Stimulated activated CD4-positive, alpha-beta T cell treated with anti-CD3 and anti-CD28 coated beads, Interleukin-2, amount 100 ng/mL, for 48 hours (primary cell): ENCODE measurements around the gene ARL10.
"Not testable (repeated sequence)": the region's sequence is repeated elsewhere in the genome, so short reads cannot be mapped to it uniquely, and the experiment has no call there.

ENCODE experiments used
- DNase-seq, 2 donors: peaks; one replicate each; pipeline ENCODE4 v3.0.0-alpha.2; 2020

The ARL10 gene

DNA sequence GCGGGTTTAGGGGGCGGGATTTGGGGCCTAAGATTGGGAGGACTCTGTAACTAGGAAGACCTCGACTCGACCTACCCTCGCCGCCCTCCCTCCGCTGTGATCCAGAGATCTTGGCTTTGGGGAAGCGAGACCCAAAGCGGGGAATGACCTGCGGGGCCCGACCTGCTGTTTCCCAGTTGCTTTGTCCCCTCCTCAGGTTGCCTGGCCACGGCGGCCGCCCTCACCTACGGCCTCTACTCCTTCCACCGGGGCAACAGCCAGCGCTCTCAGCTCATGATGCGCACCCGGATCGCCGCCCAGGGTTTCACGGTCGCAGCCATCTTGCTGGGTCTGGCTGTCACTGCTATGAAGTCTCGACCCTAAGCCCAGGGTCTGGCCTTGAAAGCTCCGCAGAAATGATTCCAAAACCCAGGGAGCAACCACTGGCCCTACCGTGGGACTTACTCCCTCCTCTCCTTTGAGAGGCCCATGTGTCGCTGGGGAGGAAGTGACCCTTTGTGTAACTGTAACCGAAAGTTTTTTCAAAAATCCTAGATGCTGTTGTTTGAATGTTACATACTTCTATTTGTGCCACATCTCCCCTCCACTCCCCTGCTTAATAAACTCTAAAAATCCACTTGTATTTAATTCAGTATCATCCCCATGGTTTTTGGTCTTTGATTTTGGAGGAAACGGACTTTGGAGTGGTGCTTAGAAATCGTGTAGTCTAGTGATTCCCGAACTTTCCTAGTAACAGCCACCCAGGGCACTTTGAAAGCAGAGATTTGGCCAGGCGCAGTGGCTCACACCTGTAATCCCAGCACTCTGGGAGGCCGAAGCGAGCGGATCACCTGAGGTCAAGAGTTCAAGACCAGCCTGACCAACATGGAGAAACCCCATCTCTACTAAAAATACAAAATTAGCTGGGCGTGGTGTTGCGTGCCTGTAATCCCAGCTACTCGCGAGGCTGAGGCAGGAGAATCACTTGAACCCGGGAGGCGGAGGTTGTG is 24.1 kb downstream of the ARL10 start:
- DNase-seq, result no peak

DNA sequence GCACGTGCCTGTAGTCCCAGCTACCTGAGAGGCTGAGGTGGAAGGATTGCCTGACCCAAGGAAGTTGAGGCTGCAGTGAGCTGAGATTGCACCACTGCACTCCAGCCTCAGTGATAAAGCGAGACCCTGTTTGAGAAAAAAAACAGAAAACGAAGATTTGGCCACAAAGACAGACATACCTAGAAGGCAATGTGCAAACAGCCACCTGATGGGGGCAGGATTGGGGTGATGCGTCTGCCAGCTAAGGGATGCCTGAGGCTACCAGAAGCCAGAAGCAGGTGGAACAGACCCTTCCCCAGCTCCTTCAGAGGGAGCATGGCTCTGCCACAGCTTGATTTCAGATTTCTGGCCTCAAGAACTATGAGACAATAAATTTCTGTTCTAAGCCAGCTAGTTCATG is 26.2 kb downstream of the ARL10 start:
- DNase-seq, result no peak

DNA sequence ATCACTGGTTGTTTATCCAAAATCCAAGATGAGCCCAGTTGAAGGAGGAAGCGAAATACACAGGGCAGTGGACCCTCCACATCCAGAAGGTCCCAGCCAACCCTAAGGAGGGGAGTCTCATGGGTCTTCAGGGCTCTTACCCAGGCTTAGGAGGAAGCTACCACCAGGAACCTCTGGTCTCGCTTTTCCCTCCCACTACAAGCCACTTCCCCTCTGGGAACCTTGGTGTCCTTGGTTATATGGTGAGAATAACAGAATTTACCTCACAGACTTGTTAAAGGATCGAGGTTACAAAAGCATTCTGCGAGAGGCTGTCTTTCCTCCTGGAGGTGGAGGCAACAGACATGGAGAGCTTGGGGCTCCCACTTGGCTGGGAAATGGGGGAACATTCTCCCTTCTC is 26.7 kb downstream of the ARL10 start:
- DNase-seq, result no peak

DNA sequence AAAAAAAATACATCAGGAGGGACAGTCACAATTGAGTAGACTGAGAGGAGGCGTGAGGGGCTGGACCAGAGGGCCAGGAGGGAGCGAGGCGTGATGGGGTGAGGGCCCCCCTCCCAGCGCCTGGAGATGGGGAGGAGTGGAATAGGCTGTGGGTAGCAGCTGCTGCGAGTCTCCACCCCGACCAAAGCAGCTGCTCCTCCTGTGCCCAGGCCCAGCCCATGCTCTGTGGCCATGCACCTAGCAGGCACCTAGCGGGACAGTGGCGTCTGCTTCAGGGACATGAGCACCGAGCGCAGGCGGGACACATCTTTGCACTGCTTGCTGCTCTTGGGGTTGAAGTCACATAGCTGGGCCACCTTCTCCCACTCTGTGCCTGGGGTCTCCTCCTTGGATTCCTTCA is 27.2 kb downstream of the ARL10 start:
- DNase-seq, result no peak

DNA sequence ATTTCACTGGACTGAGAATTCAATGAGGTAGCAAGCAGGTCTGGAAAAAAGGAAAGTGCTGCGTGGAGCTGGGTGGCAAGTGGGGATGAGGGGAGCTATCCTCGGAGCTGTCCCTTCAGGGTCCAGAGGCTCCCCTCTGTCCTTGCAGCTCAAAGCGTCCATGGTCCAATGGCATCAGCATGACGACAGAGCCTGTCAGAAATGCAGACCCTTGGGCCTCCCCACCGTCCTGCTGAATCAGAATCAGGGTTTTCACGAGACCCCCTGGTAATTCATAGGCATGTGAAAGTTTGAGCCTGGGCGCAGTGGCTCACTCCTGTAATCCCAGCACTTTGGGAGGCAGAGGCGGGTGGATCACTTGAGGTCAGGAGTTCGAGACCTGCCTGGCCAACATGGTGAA is 28.8 kb downstream of the ARL10 start:
- DNase-seq, result no peak

DNA sequence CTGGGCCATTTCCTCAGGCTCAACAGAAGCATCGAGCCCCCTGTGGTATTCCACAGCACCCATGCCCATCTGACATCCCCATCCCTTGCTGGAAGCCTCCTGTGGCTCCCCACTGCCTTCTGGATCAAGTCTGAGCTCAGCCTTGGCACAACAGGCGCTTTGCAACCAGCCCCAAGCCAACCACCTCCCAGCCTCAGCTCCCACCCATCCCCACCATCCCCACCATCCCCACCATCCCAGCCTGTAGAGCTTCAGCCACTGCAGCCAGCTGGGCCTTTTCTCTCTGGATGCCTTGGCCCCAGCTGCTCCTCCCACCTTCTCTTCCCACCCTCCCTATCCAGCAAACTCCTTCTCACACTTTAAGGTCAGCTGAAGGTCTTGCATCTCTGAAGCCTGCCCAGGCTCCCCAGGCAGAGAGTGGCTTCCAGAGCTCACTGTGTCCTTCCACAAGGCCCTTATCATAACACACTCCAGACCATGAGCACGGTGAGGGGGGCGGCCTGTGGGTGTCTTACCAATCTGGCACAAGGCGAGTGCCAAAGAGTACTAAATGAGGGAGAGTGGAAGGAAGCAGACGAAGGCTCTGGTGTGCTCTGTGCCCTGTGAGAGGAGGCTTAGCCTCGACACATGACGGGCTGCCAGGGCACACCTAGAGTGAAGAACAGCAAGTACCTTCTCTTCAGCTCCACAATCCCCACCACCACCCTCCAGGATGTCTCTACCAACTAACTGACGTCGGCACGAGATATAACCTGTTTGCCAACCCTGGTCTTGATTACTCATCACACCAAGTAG is 29.8 kb downstream of the ARL10 start:
- DNase-seq, result no peak

DNA sequence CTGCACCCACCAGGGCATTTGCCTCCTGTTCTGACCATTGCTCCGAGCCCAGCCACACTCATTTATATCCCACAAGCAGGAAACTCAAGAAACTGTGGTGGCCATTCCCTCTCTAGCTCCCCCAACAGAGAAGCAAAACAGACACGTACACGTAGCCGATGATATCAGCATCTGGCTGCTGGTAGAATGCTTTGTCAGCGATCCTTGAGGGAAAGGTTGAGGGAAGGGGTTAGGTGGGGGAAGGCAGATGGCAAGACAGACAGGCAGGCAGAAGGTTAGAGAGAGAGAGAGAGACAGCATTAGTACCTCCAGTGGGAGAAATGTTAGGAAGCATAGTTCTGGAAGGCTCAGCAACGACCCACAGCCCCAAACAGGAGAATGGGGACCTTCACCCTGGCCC is 31.0 kb downstream of the ARL10 start:
- no peak for DNase-seq

DNA sequence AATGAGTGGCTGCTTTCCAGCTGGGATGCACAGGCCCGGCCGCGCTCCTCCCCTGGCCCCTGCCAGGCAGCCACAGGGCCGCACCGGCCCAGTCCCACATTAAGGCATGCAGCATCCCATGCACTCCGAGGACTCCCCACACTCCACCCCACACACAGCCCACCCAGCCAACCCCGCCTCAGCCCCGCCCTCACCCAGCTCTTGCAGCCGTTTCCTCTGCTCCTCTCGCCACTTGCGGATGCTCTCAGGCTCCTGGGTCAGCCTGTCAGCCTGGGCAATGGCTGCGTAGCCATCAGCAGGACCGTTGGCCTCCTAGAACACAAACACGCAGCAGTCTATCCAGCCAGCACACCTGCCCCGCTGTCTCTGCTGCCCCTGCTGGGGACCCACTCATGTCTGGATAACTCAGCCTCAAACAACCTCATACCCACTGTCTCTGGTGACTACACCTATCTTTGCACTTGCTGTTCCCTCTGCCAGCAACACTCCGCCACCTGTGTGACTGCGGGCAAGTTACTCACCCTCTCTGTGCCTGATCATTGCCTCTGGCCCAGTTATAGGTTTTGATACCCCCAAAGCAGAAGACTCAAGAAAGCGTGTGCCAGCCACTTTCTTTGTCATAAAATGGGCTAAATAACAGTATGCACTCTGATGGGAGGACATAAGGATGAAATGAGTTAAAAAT is 32.6 kb downstream of the ARL10 start:
- DNase-seq, result no peak

DNA sequence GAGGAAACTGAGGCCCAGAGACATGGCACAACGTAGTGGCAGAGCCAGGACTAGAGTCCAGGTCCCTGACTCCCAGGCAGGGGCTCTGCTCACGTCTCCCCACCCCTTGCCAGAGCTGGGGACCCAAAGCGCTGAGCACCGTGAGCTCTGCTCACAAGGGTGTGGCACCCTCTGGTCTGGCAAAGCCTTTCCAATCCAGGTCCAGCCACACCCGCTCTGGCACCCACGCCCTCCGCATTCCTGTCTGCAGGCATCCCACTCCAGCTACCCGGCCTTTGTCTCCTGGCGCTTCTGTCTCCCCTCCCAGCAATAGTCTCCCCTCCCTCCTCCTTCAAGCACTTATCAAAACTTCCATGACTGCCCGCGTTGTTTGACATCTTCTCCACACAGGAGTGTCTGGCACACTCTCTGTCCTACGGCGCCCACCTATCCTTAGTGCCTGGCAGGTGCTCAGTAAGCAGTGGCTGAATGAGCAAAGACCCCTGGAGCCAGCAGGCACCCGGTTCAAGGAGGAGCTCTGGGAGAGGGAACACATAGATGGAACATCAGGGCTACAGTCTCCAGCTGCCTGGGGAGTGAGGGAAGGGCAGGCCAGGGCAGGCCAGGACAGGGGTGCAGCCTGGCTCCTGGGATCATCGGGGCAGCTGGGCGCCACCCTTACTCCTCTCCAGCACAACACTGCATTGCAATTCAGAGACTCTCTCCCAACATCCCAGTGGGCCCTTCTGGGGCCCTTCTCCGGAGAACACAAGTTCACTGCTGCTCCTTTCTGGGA is 35.3 kb downstream of the ARL10 start:
- DNase-seq, result no peak

DNA sequence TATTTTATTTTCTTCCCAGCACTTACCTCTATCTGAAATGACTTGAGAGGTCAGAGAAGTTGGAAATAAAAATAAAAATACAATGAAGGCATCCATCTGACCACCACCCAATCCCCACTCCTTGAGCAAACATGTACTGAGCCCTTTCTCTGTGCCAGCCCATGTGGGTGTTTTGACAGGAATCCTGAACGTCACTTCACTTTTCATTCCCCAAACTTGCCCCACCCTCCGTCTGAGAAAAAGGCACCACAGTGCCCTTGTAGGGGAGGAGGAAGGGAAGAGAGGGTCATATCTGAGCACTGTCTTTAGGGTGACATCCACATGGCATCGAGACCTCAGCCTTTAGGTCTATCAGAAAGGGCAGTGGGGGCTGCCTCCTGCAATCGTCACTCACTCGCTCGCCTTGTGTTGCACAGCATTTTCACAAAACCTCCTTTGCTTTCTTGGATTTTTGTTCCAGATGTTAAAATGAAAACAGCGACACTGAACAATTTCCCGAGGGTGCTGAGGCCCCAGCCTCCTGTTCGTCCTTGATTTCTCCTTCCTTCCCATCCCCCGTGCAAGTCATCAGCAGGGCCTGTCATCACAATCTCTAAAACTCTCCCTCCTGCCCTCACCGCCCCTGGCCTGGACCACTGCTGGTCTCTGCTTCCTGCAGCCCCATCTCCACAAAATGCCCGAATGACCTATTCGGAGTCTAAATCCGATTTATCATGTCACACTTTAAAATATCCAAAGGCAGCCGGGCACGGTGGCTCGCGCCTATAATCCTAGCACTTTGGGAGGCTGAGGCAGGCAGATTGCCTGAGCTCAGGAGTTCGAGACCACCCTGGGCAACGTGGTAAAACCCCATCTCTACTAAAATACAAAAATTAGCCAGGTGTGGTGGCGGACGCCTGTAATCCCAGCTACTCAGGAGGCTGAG is 36.3 kb downstream of the ARL10 start:
- no peak for DNase-seq

DNA sequence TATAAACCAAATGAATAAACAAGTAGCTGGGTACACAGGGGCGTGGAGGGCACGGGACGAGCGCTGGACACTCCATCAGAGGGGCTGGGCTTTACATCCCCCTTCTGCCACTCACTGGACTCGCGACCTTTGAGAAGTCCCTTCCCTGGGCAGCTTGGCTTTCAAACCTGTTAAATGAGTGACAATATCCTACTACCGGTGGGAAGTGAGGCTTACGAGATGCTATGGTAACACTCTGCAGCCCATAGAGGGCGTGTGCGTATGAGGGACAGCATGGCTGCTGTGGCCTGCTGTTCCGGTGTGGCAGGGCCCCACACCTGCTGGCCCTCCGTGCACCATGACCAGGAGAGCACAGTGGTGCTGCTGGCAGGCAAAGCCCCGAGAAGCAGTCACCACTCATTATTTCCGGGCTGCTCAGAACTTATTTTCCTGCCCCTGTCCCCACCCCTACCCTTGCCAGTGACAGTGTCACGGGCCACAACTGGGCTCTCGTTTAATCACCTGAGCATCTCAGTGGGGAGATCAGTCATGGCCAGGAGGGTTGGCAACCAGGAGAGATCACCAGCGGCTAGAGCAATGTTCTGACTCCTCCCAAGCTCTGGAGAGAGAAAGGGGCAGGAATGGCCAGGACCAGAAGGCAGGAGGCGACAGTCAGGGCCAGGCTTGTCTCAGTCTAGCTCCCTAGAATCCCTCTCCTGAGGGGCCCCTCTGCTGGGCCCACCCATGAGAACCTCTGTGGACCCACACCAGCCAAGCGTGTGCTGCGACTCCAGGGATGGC is 40.6 kb downstream of the ARL10 start:
- DNase-seq, result no peak

DNA sequence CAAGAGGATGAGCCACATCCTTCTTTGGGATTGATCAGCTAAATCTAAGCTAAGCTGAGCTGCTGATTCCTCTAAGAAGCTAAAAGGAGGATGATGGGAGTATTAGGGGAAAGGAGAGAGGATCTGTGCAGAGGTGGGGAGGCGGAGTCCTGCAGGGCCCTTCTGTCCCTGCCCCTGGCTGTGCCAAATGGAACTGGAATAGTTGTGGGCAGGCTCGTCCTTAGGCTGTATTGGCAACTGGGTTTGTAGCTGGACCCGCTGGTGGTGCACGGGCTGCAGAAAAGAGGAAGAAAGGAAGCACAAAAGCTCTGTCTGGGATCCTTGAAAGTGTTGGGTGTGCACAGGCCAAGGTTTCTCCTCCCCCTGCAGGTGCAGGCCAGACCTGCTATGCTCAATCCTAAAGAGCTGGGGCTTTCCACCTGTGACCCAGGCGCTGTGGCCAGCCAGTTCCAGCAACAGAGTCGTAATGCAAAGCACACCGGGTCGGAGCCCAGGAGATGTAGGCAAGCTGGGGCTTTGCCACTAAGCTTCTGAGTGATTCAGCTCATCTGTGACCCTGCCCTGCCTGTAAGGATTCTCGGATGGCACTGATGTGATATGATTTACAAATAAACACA is 41.3 kb downstream of the ARL10 start:
- DNase-seq, result no peak

DNA sequence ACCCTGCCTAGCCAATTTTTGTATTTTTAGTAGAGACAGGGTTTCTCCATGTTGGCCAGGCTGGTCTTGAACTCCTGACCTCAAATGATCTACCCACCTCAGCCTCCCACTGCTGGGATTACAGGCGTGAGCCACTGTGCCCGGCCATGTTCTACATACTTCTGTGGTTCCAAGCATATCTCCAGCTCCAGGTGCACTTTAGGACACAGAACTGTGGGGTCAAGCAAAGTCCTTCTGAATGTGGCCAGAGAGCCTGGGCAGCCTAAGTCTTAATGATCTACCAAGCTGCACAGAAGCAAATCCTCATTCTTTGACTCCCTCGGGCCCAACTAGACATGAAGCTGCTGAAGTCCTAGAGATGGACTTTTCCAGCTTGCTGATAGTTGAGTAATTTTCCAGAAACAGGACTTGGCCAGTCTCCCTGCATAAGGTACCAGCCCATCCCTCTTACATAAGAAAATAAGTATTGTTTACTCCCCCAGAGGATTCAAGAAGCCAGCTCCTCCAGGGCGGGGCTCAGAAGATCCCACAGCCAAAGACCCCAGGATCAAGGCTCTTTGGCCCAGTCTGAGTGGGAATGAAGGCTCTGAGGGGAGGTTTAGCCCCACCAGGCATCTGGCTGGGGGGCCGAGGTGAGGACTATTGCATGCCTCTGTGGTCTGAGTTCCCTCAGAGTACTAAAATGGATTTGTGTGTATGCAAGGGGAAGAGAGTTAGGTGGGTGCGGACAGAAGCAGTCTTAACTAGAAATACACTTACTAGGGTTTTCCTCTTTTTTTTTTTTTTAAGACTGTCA is 42.4 kb downstream of the ARL10 start:
- DNase-seq, result no peak

DNA sequence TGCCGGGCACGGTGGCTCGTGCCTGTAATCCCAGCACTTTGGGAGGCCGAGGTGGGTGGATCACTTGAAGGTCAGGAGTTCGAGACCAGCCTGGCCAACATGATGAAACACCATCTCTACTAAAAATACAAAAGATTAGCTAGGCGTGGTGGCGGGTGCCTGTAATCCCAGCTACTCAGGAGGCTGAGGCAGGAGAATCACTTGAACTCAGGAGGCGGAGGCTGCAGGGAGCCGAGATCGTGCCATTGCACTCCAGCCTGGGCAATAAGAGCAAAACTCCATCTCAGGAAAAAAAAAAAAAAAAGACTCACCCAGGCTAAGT is 42.9 kb downstream of the ARL10 start:
- not testable (repeated sequence) for DNase-seq

DNA sequence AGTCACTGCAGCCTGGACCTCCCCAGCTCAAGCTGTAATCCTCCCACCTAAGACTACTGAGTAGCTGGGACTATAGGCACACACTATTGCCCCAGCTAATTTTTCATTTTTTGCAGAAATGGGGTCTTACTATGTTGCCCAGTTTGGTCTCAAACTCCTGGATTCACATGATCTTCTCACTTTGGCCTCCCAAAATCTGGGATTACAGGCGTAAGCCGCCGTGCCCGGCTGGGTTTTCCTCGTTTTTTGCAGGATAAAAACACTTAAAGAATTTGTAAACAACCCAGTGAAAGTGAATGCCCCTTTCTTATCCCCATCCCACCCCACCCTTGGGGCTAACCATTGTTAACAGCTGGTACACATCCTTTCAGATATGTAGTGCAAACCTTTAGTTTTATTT is 43.3 kb downstream of the ARL10 start:
- no peak for DNase-seq

DNA sequence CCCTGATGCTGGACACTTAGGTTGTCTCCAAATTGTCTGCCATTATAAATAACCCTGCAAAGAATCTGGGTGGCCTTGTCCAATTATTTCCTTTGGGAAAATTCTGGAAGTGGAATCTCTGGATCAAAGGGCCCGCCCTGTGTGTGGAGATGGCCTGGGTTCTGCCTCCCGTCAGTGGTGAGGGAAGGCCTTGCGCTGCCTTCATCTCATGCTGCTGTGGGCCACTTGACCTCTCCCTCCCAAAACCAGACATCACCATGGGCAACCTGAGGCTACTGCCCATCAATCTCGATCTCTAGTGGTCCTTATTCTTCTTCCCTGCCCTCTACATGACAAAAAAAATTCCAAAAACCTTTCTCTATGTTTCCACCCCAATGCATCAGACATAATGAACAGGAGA is 44.5 kb downstream of the ARL10 start:
- no peak for DNase-seq

DNA sequence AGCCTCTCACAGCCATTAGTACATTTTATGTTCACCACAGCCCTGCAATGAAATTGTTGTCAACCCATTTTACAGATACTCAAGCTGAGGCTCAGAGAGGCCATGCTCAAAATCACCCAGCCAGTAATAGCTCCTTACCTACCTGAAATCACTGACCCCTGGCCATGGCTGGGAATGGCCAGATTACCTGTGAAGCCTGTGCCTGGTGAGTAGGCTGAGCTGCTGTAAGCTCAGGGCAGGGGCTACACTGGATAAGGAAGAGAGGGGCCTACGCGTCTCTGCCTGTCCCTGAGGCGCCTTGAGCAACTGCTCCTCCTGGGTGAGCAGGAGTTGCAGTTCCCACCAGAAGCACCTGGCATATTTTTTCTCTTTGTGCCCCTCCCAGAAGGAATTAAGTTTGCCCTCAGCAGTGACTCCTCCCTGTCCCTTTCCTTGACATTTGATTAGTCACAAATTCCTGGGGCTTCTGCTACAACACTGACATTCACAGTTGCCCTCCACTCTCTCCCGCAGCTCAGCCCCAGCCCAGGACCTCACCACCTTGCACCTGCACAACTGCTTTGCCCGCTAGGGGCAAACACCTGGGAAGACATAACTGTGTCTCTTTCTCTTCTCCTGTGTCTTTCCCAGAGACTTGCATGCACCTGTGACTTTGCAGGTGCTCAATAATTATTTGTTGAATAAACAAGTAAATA is 45.3 kb downstream of the ARL10 start:
- no peak for DNase-seq

DNA sequence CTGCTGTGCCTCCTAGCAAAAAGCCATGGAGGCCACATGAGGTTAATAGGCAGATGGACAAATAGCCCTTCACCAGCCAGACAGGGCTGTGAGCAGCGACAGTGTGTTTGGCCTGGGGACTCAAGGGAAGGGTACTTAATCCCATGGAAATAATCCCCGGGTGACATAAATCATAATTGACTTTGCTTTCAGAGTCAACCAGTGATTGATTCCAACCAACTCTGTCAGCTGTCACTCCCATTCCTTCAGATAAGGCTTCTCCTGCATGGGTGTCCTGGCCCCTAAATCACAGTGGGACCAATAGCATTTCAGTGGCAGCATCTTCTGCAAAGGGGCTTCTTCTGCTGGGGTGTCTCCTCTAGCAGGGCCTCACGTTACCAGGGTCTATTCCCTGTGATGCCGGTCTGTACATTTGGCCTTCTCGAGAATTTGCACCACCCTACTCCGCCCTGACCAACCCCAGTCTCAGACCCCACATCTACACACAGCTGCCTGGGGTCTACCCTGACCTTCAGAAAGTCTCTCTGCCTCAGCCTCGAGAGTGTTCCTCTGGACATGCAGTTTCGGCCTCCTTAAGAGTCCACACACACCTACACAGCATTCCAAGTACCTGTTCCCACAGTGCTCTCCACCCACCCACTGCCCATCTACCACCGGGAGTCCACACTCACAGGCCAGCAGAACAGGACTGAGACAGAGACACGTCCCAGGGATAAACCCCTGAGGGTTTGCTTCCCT is 47.4 kb downstream of the ARL10 start:
- DNase-seq, result no peak
